ENCODE measurements around the gene SPTBN2.

GRCh38 chr11:66649903-66650302 lies 79.1 kb downstream of the SPTBN2 start:
- TF ChIP-seq POLR2A (IDR thresholded peaks at IDR 0.05; ENCODE audit: low read length) (no peak), GATA1 (IDR thresholded peaks at IDR 0.05; ENCODE audit: low read depth, low read length) (no peak)
